H1 (cell line): Measurements from ENCODE around the gene PRKCA. TPM values are rescaled to one million over a fixed set of nuclear protein-coding genes. Genes with fewer than 3 reads are reported as not detected.

ENCODE experiments used
- CTCF ChIA-PET: fragments of 300-600 bp; sonication (Branson Sonifier 250); formaldehyde crosslinking; loops from one replicate; lab custom pipeline; 2021; ENCODE audit not compliant: partially characterized antibody; lab: Charles Lee
- POLR2A ChIA-PET: fragments of 300-600 bp; sonication (Branson Sonifier 250); formaldehyde crosslinking; loops from one replicate; lab custom pipeline; 2021; ENCODE audit warnings: inconsistent platforms; ENCODE audit not compliant: partially characterized antibody; lab: Charles Lee
- DNase-seq, 2 experiments: peaks; one replicate each; pipeline versions ENCODE4 v3.0.0 to v3.0.0-alpha.2; 2010 to 2022; ENCODE audit warnings: low spot score in 2 of 2, low read depth in 1 of 2, mixed read lengths in 1 of 2
- FAIRE-seq: peaks from 2 replicates; lab custom pipeline; 2011; peaks lifted over from hg19 to GRCh38; lab: Jason Lieb, UNC
- H2AFZ ChIP-seq: 2 replicates; pipeline ENCODE4 v1.8.1; 2012; ENCODE audit warnings: low read length, inconsistent platforms
- H2AK5ac ChIP-seq: 2 replicates; pipeline ENCODE4 v1.6.1; 2013; ENCODE audit warnings: low read depth, low read length
- H2BK120ac ChIP-seq: replicated peaks from 2 replicates; pipeline ENCODE3; 2013; ENCODE audit warnings: low read depth, low read length, inconsistent platforms
- H2BK12ac ChIP-seq: 2 replicates; pipeline ENCODE4 v1.6.1; 2013; ENCODE audit warnings: low read depth, low read length
- H2BK15ac ChIP-seq: 2 replicates; pipeline ENCODE4 v1.6.1; 2013; ENCODE audit warnings: low read length
- H2BK20ac ChIP-seq: 2 replicates; pipeline ENCODE4 v1.6.1; 2013; ENCODE audit warnings: low read length
- H2BK5ac ChIP-seq: 2 replicates; pipeline ENCODE4 v1.6.1; 2013; ENCODE audit warnings: low read depth, low read length
- H3K14ac ChIP-seq: 2 replicates; pipeline ENCODE4 v1.6.1; 2013; ENCODE audit warnings: inconsistent platforms; ENCODE audit not compliant: insufficient read length
- H3K18ac ChIP-seq: 2 replicates; pipeline ENCODE4 v1.6.1; 2013; ENCODE audit warnings: low read length; ENCODE audit errors: extremely low read depth
- H3K23ac ChIP-seq: 2 replicates; pipeline ENCODE4 v1.6.1; 2013; ENCODE audit warnings: inconsistent platforms; ENCODE audit not compliant: insufficient read length
- H3K23me2 ChIP-seq: 2 replicates; pipeline ENCODE4 v1.6.1; 2013; ENCODE audit warnings: low read depth, low read length
- H3K27ac ChIP-seq: 2 replicates; pipeline ENCODE4 v1.6.1; 2011; ENCODE audit warnings: low read depth, low read length, inconsistent platforms
- H3K27me3 ChIP-seq, 4 experiments: replicated peaks in 1 of 4; 1 replicate in 1 of 4; 2 replicates in 3 of 4; pipeline versions ENCODE4 v1.6.1 to v1.8.1; 2011 to 2013; ENCODE audit warnings: low read length in 3 of 4, mild to moderate bottlenecking in 3 of 4, inconsistent platforms in 2 of 4, mixed read lengths in 2 of 4, moderate library complexity in 1 of 4; ENCODE audit not compliant: control insufficient read depth in 3 of 4, insufficient read depth in 3 of 4; ENCODE audit errors: extremely low read depth in 1 of 4
- H3K36me3 ChIP-seq, 4 experiments: 2 replicates each; pipeline versions ENCODE4 v1.6.1 to v1.8.1; 2011 to 2013; ENCODE audit warnings: mild to moderate bottlenecking in 4 of 4, low read length in 3 of 4, moderate library complexity in 2 of 4, control low read depth in 1 of 4, inconsistent platforms in 1 of 4; ENCODE audit not compliant: insufficient read depth in 4 of 4, control insufficient read depth in 2 of 4
- H3K4ac ChIP-seq: replicated peaks from 2 replicates; pipeline ENCODE3; 2013; ENCODE audit warnings: low read length, low read depth, mixed read lengths, inconsistent platforms; ENCODE audit not compliant: insufficient read length
- H3K4me1 ChIP-seq, 4 experiments: replicated peaks in 1 of 4; 1 replicate in 1 of 4; 2 replicates in 3 of 4; pipeline versions ENCODE4 v1.6.1 to v1.8.1; 2011 to 2013; ENCODE audit warnings: low read length in 3 of 4, inconsistent platforms in 2 of 4, mixed read lengths in 1 of 4; ENCODE audit not compliant: insufficient read depth in 4 of 4, control insufficient read depth in 3 of 4
- H3K4me2 ChIP-seq, 2 experiments: 2 replicates each; pipeline versions ENCODE4 v1.6.1 to v1.8.1; 2011 to 2013; ENCODE audit warnings: low read depth in 2 of 2, low read length in 2 of 2, control low read depth in 1 of 2, inconsistent platforms in 1 of 2, mild to moderate bottlenecking in 1 of 2; ENCODE audit not compliant: insufficient read depth in 1 of 2
- H3K4me3 ChIP-seq, 4 experiments: fragments of 200-600, 300-600 bp in 1 of 4; sonication (generic), shearing (Covaris generic), sonication (Bioruptor Twin) in 1 of 4; 2 replicates each; pipeline versions ENCODE4 v1.5.1 to v1.8.1; 2011 to 2016; ENCODE audit warnings: low read length in 4 of 4, low read depth in 3 of 4, control low read depth in 2 of 4, inconsistent platforms in 2 of 4, mild to moderate bottlenecking in 2 of 4, mixed read lengths in 1 of 4, moderate library complexity in 1 of 4; ENCODE audit not compliant: insufficient read depth in 2 of 4; ENCODE audit errors: extremely low read depth in 1 of 4
- H3K56ac ChIP-seq: replicated peaks from 2 replicates; pipeline ENCODE3; 2013; ENCODE audit warnings: low read depth, mild to moderate bottlenecking, mixed read lengths, low read length, inconsistent platforms; ENCODE audit not compliant: insufficient read length
- H3K79me1 ChIP-seq: 2 replicates; pipeline ENCODE4 v1.6.1; 2013; ENCODE audit warnings: low read depth, low read length, control low read depth
- H3K79me2 ChIP-seq, 2 experiments: 2 replicates each; pipeline versions ENCODE4 v1.6.1 to v1.8.1; 2012 to 2013; ENCODE audit warnings: low read length in 2 of 2, mild to moderate bottlenecking in 2 of 2, inconsistent platforms in 1 of 2; ENCODE audit not compliant: insufficient read depth in 2 of 2, control insufficient read depth in 1 of 2
- H3K9ac ChIP-seq, 4 experiments: replicated peaks in 1 of 4; 1 replicate in 1 of 4; 2 replicates in 3 of 4; pipeline versions ENCODE4 v1.6.1 to v1.8.1; 2011 to 2013; ENCODE audit warnings: low read depth in 3 of 4, low read length in 3 of 4, control low read depth in 2 of 4, mild to moderate bottlenecking in 2 of 4, moderate library complexity in 2 of 4, inconsistent platforms in 1 of 4; ENCODE audit errors: extremely low read depth in 1 of 4
- H3K9me3 ChIP-seq, 2 experiments: 2 replicates each; pipeline versions ENCODE4 v1.6.1 to v1.8.1; 2012 to 2013; ENCODE audit warnings: mild to moderate bottlenecking in 2 of 2, moderate library complexity in 2 of 2, control low read depth in 1 of 2, inconsistent platforms in 1 of 2, low read depth in 1 of 2, low read length in 1 of 2, mixed read lengths in 1 of 2; ENCODE audit not compliant: insufficient read depth in 2 of 2
- H4K20me1 ChIP-seq, 2 experiments: replicated peaks in 1 of 2; 2 replicates each; pipeline versions ENCODE3 to v1.8.1; 2011 to 2013; ENCODE audit warnings: inconsistent platforms in 2 of 2, low read length in 2 of 2, mild to moderate bottlenecking in 1 of 2; ENCODE audit not compliant: insufficient read depth in 2 of 2, control insufficient read depth in 1 of 2
- H4K5ac ChIP-seq: 2 replicates; pipeline ENCODE4 v1.6.1; 2013; ENCODE audit warnings: low read length, low read depth, mixed read lengths, inconsistent platforms; ENCODE audit not compliant: insufficient read length
- H4K8ac ChIP-seq: 2 replicates; pipeline ENCODE4 v1.8.0; 2013; ENCODE audit warnings: mild to moderate bottlenecking, moderate library complexity, low read length, inconsistent platforms; ENCODE audit not compliant: insufficient read depth; ENCODE audit errors: extremely low read depth
- H4K91ac ChIP-seq: replicated peaks from 2 replicates; pipeline ENCODE3; 2013; ENCODE audit warnings: low read length, mixed read lengths, inconsistent platforms; ENCODE audit not compliant: insufficient read length
- ASH2L ChIP-seq: fragments of 200-600, 300-600 bp; sonication (generic); IDR thresholded peaks from one replicate; pipeline ENCODE4 v1.7.1; 2017; ENCODE audit warnings: low read length
- BRCA1 ChIP-seq: IDR thresholded peaks from 2 replicates; pipeline ENCODE4 v1.6.1; 2012; ENCODE audit warnings: low read depth, low read length, improper control_type of control experiment
- CEBPB ChIP-seq: IDR thresholded peaks from 2 replicates; pipeline ENCODE4 v1.6.1; 2012; ENCODE audit warnings: low read depth, low read length
- CTCF ChIP-seq, 3 experiments: IDR thresholded peaks; 1 replicate in 2 of 3; 2 replicates in 1 of 3; pipeline versions ENCODE4 v1.5.1 to v1.6.1; 2011; ENCODE audit warnings: low read length in 3 of 3, mild to moderate bottlenecking in 3 of 3, inconsistent platforms in 2 of 3, low read depth in 1 of 3, moderate library complexity in 1 of 3; ENCODE audit not compliant: insufficient read depth in 1 of 3; ENCODE audit errors: control extremely low read depth in 1 of 3
- EGR1 ChIP-seq: IDR thresholded peaks from 2 replicates; pipeline ENCODE4 v1.6.1; 2011; ENCODE audit warnings: low read depth, low read length, borderline replicate concordance
- KDM4A ChIP-seq: IDR thresholded peaks from one replicate; pipeline ENCODE4 v1.7.1; 2012; ENCODE audit warnings: low read depth, mild to moderate bottlenecking, moderate library complexity, low read length, inconsistent platforms; ENCODE audit not compliant: severe bottlenecking
- MAFK ChIP-seq: IDR thresholded peaks from 2 replicates; pipeline ENCODE4 v1.6.1; 2012; ENCODE audit warnings: low read depth, mild to moderate bottlenecking, improper control_type of control experiment, low read length
- NRF1 ChIP-seq: IDR thresholded peaks from 2 replicates; pipeline ENCODE4 v1.6.1; 2011; ENCODE audit warnings: mild to moderate bottlenecking, low read depth, low read length, improper control_type of control experiment
- POU5F1 ChIP-seq: IDR thresholded peaks from 2 replicates; pipeline ENCODE4 v1.6.1; 2011; ENCODE audit warnings: low read depth, mild to moderate bottlenecking, low read length, moderate library complexity
- SIN3A ChIP-seq, 2 experiments: IDR thresholded peaks in 1 of 2; conservative IDR thresholded peaks in 1 of 2; 2 replicates each; pipeline ENCODE4 v1.6.1; 2011 to 2012; ENCODE audit warnings: low read length in 2 of 2, improper control_type of control experiment in 1 of 2, low read depth in 1 of 2, mild to moderate bottlenecking in 1 of 2
- TAF1 ChIP-seq: IDR thresholded peaks from 2 replicates; pipeline ENCODE4 v1.6.1; 2011; ENCODE audit warnings: mild to moderate bottlenecking, low read depth, low read length
- WGBS, 2 experiments: shearing (Covaris generic) in 1 of 2; methylation state at CpG; one replicate each; pipeline versions ENCODE4 v1.1.6 to v1.1.7; 2013 to 2015; ENCODE audit warnings: low lambda C conversion rate in 2 of 2, mixed read lengths in 2 of 2, inconsistent platforms in 1 of 2, low coverage in 1 of 2, missing lambda C conversion rate in 1 of 2; ENCODE audit not compliant: insufficient replicate concordance in 2 of 2, insufficient coverage in 1 of 2, insufficient read length in 1 of 2; ENCODE audit errors: extremely low coverage in 1 of 2, missing lambda C conversion rate in 1 of 2; 5-methylcytosine and 5-hydroxymethylcytosine counted together
- polyA plus RNA-seq, 7 experiments: library from polyadenylated mRNA; depleted of rRNA in 3 of 7; stranded (reverse) in 5 of 7; unstranded in 2 of 7; fragments of >200 nt in 5 of 7; fragments of 200-250 nt in 2 of 7; gene quantifications; 1 replicate in 5 of 7; 2 replicates in 1 of 7; 4 replicates in 1 of 7; pipeline versions ENCODE4 v1.2.1 to v1.2.3, GENCODE V29; 2011 to 2013; ENCODE audit warnings: missing spikeins in 2 of 7, mixed read lengths in 2 of 7
- total RNA-seq: library from RNA; stranded (reverse); fragmentation: NEBNext Ultra II Directional; extraction: Animal tissue kit (Norgen Biotek cat#: 25700); gene quantifications from 2 replicates; pipeline ENCODE4 v1.2.1, GENCODE V29; 2021
- TF ChIP-seq, protein P1 (sequence below): IDR thresholded peaks from 2 replicates; pipeline ENCODE4 v1.6.1; 2011; ENCODE audit warnings: low read depth, mild to moderate bottlenecking, low read length; ENCODE audit not compliant: insufficient read depth

Gene PRKCA
- total and polyA plus RNA-seq, 2 of the 8 experiments (the other 6 are each of a cell fraction or from before 2014, with no cell fraction given), result 5.8 to 17.8 TPM

- no peak overlapping the region for H4K5ac ChIP-seq
- POLR2A ChIA-PET, result no interaction called here
- no peaks in the 10 kb centered on the region for H3K9me3 ChIP-seq
- H3K9ac ChIP-seq, result no peak overlapping the region
- CTCF ChIA-PET, result interaction anchor here (1.3 kb wide), 1 partner anchor 41 kb away, joined by 5 read pairs; no protein-coding TSS in a partner anchor
- H3K56ac ChIP-seq, result no peak overlapping the region
- no peak overlapping the region for H2BK120ac ChIP-seq
- H2BK20ac ChIP-seq, result no peak overlapping the region
- H3K27ac ChIP-seq, result no peak overlapping the region
- H3K23me2 ChIP-seq, result no peaks in the 10 kb centered on the region
- H2BK12ac ChIP-seq, result no peak overlapping the region
- 69% methylated on average over 4 of the region's 4 CpGs; no CpG with 5 or more reads in 1 of the 2 experiments for WGBS, 2 experiments
- no peak overlapping the region for H3K14ac ChIP-seq
- no peak overlapping the region for H4K91ac ChIP-seq
- no peak overlapping the region for H3K4me3 ChIP-seq
- no peak overlapping the region for H3K23ac ChIP-seq
- no peak overlapping the region for H2BK15ac ChIP-seq
- no peak overlapping the region for H2AK5ac ChIP-seq
- no peaks in the 10 kb centered on the region; a peak in 1 of 7 replicates for H3K4me1 ChIP-seq
- H3K4ac ChIP-seq, result no peak overlapping the region
- no peak overlapping the region for H3K4me2 ChIP-seq
- H3K79me1 ChIP-seq, result no peaks in the 10 kb centered on the region; the same call in 1 of the 2 replicates
- H2AFZ ChIP-seq, result no peak overlapping the region
- TF ChIP-seq, protein P1, sequence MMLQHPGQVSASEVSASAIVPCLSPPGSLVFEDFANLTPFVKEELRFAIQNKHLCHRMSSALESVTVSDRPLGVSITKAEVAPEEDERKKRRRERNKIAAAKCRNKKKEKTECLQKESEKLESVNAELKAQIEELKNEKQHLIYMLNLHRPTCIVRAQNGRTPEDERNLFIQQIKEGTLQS, result no peak
- no peak for TF ChIP-seq ASH2L
- no peak for TF ChIP-seq EGR1
- no peak for TF ChIP-seq MAFK
- TF ChIP-seq BRCA1, result no peak
- no peak for TF ChIP-seq TAF1
- no peak for TF ChIP-seq CTCF (IDR thresholded peaks at IDR 0.05; ENCODE audit: control extremely low read depth in 1 of 3, insufficient read depth in 1 of 3, low read depth in 1 of 3, low read length in 3 of 3)
- TF ChIP-seq CEBPB, result no peak
- no peak for TF ChIP-seq SIN3A (conservative IDR thresholded peaks at IDR 0.05 in 1 of 2, IDR thresholded peaks at IDR 0.05 in 1 of 2; ENCODE audit: low read depth in 1 of 2, low read length in 2 of 2)
- no peak for TF ChIP-seq POU5F1
- no peak for TF ChIP-seq NRF1
- TF ChIP-seq KDM4A, result no peak
- H3K36me3 ChIP-seq, result no peaks in the 10 kb centered on the region
- H4K8ac ChIP-seq, result no peak overlapping the region
- H3K79me2 ChIP-seq, result peaks cover 0 to 7% of the 10 kb centered on the region in 2 experiments; a peak in 2 of 4 replicates
- no peaks in the 10 kb centered on the region for H4K20me1 ChIP-seq
- DNase-seq, result no peak
- H2BK5ac ChIP-seq, result no peak overlapping the region
- no peak for FAIRE-seq
- H3K27me3 ChIP-seq, result no peaks in the 10 kb centered on the region
- H3K18ac ChIP-seq, result no peak overlapping the region
Observed at GRCh38 chr17:66398059-66398458, 95.6 kb downstream of the PRKCA start.
